Breast epithelium (tissue), 3 donors: ENCODE measurements around the gene RASA3.

Experiments
- POLR2AphosphoS5 ChIP-seq, 3 donors: sonication (generic); formaldehyde crosslinking; IDR thresholded peaks; one replicate each; pipeline ENCODE4 v1.6.1; 2017; ENCODE audit warnings: antibody characterized with exemption in 3 of 3
- TF ChIP-seq, protein P1 (sequence below), 3 donors: fragments of 450-650 bp; IDR thresholded peaks; one replicate each; pipeline ENCODE4 v1.5.1; 2016 to 2017; ENCODE audit warnings: antibody characterized with exemption in 3 of 3, mild to moderate bottlenecking in 3 of 3, moderate library complexity in 3 of 3

DNA sequence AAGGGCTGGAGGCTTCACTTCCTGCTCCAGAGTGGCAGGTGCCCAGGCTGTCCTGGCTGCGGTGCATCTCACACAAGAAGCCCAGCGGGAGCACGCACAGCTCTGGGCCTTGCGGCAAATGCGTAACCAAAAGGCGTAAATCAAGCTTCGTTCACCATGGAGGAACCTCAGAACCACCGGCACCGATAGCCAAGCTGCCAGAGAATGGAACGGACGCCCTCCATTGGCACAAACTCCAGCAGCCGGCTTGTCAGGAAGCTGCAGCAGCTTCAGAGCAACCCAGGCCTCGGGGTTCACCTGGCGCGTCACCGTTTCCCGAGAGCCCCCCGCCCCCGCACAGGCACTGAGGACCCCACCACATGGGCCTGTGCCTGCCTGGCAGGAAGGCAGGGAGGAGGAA lies 76.7 kb downstream of the RASA3 start:
- no peak for TF ChIP-seq POLR2AphosphoS5 (IDR thresholded peaks at IDR 0.05)
- TF ChIP-seq, protein P1, sequence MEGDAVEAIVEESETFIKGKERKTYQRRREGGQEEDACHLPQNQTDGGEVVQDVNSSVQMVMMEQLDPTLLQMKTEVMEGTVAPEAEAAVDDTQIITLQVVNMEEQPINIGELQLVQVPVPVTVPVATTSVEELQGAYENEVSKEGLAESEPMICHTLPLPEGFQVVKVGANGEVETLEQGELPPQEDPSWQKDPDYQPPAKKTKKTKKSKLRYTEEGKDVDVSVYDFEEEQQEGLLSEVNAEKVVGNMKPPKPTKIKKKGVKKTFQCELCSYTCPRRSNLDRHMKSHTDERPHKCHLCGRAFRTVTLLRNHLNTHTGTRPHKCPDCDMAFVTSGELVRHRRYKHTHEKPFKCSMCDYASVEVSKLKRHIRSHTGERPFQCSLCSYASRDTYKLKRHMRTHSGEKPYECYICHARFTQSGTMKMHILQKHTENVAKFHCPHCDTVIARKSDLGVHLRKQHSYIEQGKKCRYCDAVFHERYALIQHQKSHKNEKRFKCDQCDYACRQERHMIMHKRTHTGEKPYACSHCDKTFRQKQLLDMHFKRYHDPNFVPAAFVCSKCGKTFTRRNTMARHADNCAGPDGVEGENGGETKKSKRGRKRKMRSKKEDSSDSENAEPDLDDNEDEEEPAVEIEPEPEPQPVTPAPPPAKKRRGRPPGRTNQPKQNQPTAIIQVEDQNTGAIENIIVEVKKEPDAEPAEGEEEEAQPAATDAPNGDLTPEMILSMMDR (IDR thresholded peaks at IDR 0.05) = no peak
